Naive B cell (primary cell): ENCODE data around the gene KAT2A. TPM values are rescaled to one million over a fixed set of nuclear protein-coding genes. Genes with fewer than 3 reads are reported as not detected.
"Not testable (repeated sequence)": the region's sequence is repeated elsewhere in the genome, so short reads cannot be mapped to it uniquely, and the experiment has no call there.

Experiments used
- ATAC-seq, 2 donors: fragments of 150-1000 bp; cut with Tn5 transposase; 2 replicates each; pipeline ENCODE4 v1.10.0; 2021; ENCODE audit warnings: low read depth in 2 of 2, mild to moderate bottlenecking in 2 of 2, moderate library complexity in 2 of 2
- DNase-seq: peaks from one replicate; pipeline ENCODE4 v3.0.0; 2022
- H3K27ac Mint-ChIP-seq, 6 donors: one replicate each; pipeline ENCODE4 v1.8.0; 2020 to 2022; ENCODE audit warnings: mild to moderate bottlenecking in 6 of 6, mixed read lengths in 6 of 6, moderate library complexity in 5 of 6, inconsistent platforms in 2 of 6
- H3K27me3 Mint-ChIP-seq, 3 donors: one replicate each; pipeline ENCODE4 v1.8.0; 2021 to 2022; ENCODE audit warnings: mixed read lengths in 3 of 3, mild to moderate bottlenecking in 1 of 3
- H3K36me3 Mint-ChIP-seq, 2 donors: one replicate each; pipeline ENCODE4 v1.8.0; 2020 to 2022; ENCODE audit warnings: mixed read lengths in 2 of 2, inconsistent platforms in 1 of 2, mild to moderate bottlenecking in 1 of 2
- H3K4me1 Mint-ChIP-seq, 3 donors: one replicate each; pipeline ENCODE4 v1.8.0; 2020 to 2022; ENCODE audit warnings: mixed read lengths in 3 of 3, inconsistent platforms in 1 of 3, mild to moderate bottlenecking in 1 of 3, moderate library complexity in 1 of 3
- H3K4me3 Mint-ChIP-seq, 8 donors: one replicate each; pipeline ENCODE4 v1.8.0; 2020 to 2022; ENCODE audit warnings: mild to moderate bottlenecking in 8 of 8, mixed read lengths in 8 of 8, moderate library complexity in 8 of 8, inconsistent platforms in 2 of 8
- H3K9me3 Mint-ChIP-seq, 7 donors: one replicate each; pipeline ENCODE4 v1.8.0; 2020 to 2022; ENCODE audit warnings: mixed read lengths in 7 of 7, mild to moderate bottlenecking in 5 of 7, inconsistent platforms in 2 of 7, moderate library complexity in 1 of 7
- polyA plus RNA-seq, 6 donors: library from polyadenylated mRNA; unstranded; fragments of 300-500 nt; fragmentation: Illumina TruSeq; gene quantifications; one replicate each; pipeline ENCODE4 v1.2.3, GENCODE V29; 2021; ENCODE audit warnings: low read depth in 6 of 6

The KAT2A gene
- polyA plus RNA-seq, 6 donors from 2014 or later = 5.0 to 13.5 (median 10.1) TPM

DNA sequence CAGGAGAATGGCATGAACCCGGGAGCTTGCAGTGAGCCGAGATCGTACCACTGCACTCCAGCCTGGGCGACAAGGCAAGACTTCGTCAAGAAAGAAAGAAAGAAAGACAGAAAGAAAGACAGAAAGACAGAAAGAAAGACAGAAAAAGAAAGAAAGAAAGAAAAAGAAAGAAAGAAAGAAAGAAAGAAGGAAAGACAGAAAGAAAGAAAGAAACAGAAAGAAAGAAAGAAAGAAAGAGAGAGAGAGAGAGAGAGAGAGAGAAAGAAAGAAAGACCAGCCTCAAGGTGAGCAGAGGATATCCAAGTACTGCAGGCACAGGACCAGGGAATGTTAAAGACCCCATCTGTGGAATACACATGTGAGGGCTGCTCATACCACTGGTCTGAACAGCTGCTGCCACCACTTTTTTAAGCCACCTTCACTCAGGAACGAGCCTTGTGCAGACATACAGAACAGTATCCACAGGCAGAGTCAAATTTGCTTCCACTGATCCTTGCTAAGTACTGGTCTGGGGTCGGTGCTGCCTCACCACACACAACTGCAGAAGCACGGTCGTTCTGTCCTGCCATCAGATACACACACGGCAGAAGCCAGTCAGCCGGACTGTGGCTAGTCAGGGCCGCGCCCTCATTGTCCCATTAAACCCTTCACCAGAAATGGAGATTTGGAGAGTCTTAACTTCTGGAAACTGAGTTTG, 25.9 kb upstream of the KAT2A start:
- peaks cover 27 to 49% (median 38%) of the 10 kb centered on the region in 3 donors for H3K4me1 Mint-ChIP-seq
- no peak for DNase-seq
- H3K27ac Mint-ChIP-seq = peak overlapping the region in 3 of 6 donors; percentile 77 to 91 (median 81)
- peaks cover 6 to 14% of the 10 kb centered on the region in 2 donors for H3K36me3 Mint-ChIP-seq
- no peaks in the 10 kb centered on the region for H3K9me3 Mint-ChIP-seq
- H3K27me3 Mint-ChIP-seq = no peaks in the 10 kb centered on the region
- no peak for ATAC-seq
- H3K4me3 Mint-ChIP-seq = peak overlapping the region in 1 of 8 donors; percentile 43

DNA sequence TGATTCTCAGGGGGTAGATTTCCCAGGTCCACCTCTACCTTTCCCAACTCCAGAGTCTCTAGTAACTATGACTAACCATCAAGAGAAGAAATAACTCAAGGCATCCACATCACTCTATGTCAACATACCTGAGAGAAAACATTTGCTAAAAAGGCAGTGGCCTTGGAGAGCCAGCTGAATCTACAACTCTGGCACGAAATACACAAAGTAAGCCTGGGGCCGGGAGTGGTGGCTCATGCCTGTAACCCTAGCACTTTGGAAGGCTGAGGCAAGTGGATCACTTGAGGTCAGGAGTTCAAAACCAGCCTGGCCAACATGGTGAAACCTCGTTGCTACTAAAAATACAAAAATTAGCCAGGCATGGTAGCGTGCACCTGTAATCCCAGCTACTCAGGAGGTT, 22.0 kb upstream of the KAT2A start:
- H3K27me3 Mint-ChIP-seq, ATAC-seq, H3K9me3 Mint-ChIP-seq, DNase-seq, H3K4me3 Mint-ChIP-seq: not testable (repeated sequence)
- H3K36me3 Mint-ChIP-seq = peaks cover 6 to 14% of the 10 kb centered on the region in 2 donors
- H3K4me1 Mint-ChIP-seq = peaks cover 30 to 57% (median 57%) of the 10 kb centered on the region in 3 donors
- H3K27ac Mint-ChIP-seq = peak overlapping the region in 2 of 6 donors; percentile 13 to 38

DNA sequence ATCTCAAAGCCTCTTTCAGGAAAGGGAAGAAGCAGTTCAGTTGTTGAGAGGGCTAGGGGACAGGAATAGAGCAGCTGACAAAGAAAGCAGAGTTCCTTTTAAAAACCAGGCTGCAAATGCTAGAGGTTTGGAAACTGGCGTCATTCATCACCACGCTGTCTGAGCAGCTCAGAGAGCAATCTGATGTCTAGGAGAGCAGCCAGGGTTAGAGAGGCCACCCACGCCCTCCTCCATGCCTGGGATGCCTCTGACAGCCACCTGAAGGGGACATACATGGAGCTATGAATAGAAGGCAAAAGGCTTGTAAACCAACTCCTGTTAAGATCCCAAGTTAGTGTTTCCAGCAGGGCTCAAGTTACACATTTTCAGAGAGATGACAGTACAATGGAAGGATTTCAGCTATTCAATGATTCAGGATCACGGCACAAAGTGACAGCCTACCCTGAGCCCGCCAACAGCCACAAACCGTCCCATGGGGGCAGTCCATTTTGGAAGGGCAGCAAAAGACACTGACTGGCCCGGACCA, 21.3 kb upstream of the KAT2A start:
- peak overlapping the region in 1 of 6 donors; percentile 66 for H3K27ac Mint-ChIP-seq

DNA sequence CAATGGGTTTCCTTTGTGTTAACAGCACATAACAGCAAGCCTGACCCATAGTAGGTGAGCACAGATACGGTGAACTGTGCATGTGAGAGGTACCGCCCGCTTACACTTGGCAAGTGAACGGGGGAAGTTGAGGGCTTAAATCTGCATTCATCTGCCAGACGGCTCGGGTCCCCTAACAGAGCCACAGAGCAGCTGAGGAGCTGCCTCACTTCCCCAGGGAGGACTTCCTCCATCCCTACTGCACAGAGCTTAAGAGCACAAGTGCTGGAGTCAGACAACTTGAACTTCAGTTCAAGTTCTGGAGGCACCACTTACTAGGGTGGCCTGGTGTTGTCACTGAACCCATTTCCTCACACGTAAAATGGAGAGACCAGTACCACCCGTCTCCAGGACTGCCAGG, 20.2 kb upstream of the KAT2A start:
- no peak for DNase-seq
- no peak overlapping the region for H3K27ac Mint-ChIP-seq
- no peak for ATAC-seq
- no peaks in the 10 kb centered on the region for H3K9me3 Mint-ChIP-seq
- H3K27me3 Mint-ChIP-seq = no peaks in the 10 kb centered on the region
- H3K4me1 Mint-ChIP-seq = peaks cover 27 to 63% (median 54%) of the 10 kb centered on the region in 3 donors
- H3K4me3 Mint-ChIP-seq = peak overlapping the region in 1 of 8 donors; percentile 18
- H3K36me3 Mint-ChIP-seq = peaks cover 0 to 6% of the 10 kb centered on the region in 2 donors

More for the DNA sequence above, 21.3 kb upstream of the KAT2A start:
- no peak for DNase-seq
- Mint-ChIP-seq H3K27me3 (no peaks in the 10 kb centered on the region), H3K36me3 (peaks cover 6 to 10% of the 10 kb centered on the region in 2 donors), H3K4me3 (no peak overlapping the region), H3K9me3 (no peaks in the 10 kb centered on the region), H3K4me1 (peaks cover 30 to 59% (median 57%) of the 10 kb centered on the region in 3 donors)
- ATAC-seq = no peak

DNA sequence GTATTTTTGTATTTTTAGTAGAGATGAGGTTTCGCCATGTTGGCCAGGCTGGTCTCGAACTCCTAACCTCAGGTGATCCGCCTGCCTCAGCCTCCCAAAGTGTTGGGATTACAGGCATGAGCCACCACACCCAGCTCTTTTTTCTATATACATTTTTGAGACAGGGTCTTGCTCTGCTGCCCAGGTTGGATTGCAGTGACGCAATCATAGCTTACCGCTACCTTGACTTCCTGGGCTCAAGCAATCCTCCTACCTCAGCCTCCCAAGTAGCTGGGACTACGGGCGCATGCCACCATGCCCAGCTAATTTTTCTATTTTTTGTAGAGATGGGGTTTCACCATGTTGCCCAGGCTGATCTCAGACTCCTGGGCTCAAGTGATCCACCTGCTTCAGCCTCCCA, 19.5 kb upstream of the KAT2A start:
- Mint-ChIP-seq H3K4me1 (peaks cover 32 to 70% (median 61%) of the 10 kb centered on the region in 3 donors), H3K4me3 (peak overlapping the region in 1 of 8 donors; percentile 18), H3K27ac (peak overlapping the region in 3 of 6 donors; percentile 24 to 39 (median 37)), H3K36me3 (peaks cover 0 to 10% of the 10 kb centered on the region in 2 donors)
- not testable (repeated sequence) for H3K9me3 Mint-ChIP-seq, ATAC-seq, H3K27me3 Mint-ChIP-seq, DNase-seq

DNA sequence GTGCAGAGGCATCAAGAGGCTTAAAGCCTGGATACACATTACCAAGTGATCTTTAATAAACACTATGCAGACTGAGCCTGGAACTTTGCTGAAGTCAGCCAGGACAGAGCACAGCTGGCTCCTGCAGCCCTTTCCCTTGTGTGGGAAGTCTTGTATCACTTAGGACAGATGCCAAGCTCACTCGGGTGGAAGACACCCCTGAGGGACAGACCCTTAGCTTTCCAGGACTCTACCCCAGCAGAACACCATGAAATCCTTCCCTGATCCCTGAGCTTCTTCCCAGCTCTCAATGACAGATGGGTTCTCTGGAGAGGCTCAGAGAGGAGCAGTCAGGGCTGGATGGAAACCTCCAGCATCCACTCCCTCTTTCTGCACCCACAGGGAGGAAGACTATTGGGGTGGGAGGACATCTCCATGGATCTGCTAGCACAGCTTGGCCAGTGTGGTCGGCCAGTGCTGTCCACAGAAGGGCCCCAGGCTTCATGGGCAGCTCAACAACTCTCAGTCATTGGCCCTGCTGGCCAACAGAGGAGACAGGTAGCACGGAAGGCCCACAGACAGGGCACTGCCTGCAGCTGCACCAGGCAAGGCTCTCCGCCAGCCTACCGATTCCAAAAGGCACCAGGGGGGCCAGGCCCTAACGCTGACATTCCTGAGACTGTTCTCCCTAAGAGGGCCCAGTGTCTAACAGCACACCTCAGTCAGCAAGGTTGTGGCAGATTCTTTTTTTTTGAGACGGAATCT, 17.8 kb upstream of the KAT2A start:
- Mint-ChIP-seq H3K27me3 (no peaks in the 10 kb centered on the region), H3K27ac (peak overlapping the region in 3 of 6 donors; percentile 34 to 83 (median 57)), H3K4me1 (peaks cover 40 to 82% (median 67%) of the 10 kb centered on the region in 3 donors), H3K4me3 (no peak overlapping the region), H3K36me3 (peaks cover 0 to 11% of the 10 kb centered on the region in 2 donors), H3K9me3 (no peaks in the 10 kb centered on the region)
- DNase-seq = no peak
- ATAC-seq = no peak

DNA sequence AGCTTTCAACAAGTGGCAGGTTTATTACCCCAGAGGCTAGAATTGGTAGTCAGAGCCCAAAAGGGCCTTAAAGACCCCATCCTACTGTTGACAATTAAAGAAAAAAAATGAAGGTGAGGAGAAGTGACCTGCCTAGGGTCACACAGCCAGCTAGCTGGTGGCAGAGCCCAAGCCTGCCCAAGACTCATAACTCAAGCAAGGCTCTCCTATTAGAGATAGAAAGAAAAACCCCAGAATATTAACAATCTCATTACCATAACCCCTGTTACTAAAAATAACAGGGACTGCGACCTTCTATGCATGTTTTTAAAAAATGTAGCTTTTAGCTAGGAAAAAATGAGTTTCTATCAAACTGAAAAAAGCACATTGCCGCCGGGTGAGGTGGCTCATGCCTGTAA, 15.5 kb upstream of the KAT2A start:
- no peaks in the 10 kb centered on the region for H3K9me3 Mint-ChIP-seq
- H3K27ac Mint-ChIP-seq = peak overlapping the region in 4 of 6 donors; percentile 63 to 93 (median 84)
- peaks cover 0 to 5% of the 10 kb centered on the region in 2 donors for H3K36me3 Mint-ChIP-seq
- H3K4me1 Mint-ChIP-seq = peaks cover 55 to 88% (median 76%) of the 10 kb centered on the region in 3 donors
- H3K4me3 Mint-ChIP-seq = peak overlapping the region in 2 of 8 donors; percentile 47 to 58
- DNase-seq (no peak), ATAC-seq (no peak)
- no peaks in the 10 kb centered on the region for H3K27me3 Mint-ChIP-seq

DNA sequence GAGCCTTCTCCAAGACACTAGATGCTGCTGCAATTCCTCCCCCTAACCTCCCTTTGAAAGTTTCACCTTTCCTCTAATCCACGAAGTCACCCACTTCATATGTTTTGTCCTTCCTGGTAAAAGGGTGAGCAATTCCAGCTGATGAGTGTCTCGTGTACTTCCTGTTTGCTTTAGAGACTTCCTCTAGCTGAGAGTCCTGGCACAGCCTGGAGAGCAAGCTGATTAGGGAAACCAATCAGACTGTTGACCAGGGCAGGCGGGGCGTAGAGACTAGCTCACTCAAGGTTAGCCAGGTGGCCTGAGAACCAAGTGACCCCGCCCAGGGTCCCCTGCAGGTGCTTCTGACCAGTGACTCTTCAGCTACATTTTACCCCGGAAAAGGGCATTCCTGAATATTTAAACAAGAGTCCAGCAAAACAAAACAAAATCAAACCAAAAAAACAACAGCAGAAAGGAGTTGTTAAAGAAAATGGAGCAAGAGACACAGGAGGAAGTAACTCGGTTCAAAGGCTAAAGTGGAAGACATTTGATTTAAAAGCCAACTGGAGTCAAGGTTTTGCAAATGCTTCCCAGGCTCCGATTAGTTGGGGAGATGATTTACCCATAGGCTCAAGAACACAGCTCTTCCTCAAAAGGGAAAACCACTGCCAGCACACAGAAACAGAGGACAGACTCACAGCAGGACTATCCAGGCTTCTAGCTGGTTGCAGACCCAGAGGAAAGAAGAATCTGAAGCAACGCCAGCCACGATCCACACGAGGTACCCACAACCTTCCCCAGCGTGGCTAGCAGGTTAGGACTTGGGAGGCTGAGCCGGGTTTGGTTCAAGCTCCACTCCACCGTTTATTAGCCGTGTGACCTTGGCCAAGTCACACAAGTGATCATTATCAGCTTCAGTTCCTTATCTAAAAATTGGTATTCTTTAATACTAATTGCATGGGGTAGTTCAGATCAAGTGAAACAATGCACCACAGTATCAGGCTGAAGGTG, 14.8 kb upstream of the KAT2A start:
- Mint-ChIP-seq H3K27ac (peak overlapping the region; percentile 58 to 97 (median 88)), H3K4me3 (peak overlapping the region in 6 of 8 donors; percentile 18 to 71 (median 57)), H3K9me3 (no peaks in the 10 kb centered on the region), H3K27me3 (no peaks in the 10 kb centered on the region), H3K36me3 (peaks cover 0 to 5% of the 10 kb centered on the region in 2 donors), H3K4me1 (peaks cover 58 to 88% (median 76%) of the 10 kb centered on the region in 3 donors)
- ATAC-seq (no peak), DNase-seq (no peak)

DNA sequence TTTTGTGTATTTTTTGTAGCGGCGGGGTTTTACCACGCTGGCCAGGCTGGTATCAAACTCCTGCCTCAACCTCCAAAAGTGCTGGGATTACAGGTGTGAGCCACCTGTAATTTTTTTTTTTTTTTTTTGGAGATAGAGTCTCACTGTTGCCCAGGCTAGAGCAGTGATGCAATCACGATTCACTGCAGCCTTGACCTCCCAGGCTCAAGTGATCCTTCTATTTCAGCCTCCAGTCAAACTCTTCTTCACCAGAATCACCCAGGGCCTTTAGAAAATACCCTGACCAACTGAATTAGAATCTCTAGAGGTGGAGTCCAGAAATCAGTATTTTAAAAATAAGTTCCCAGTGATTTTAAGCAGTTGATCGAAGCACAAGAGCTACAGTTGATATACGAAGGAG, 14.0 kb upstream of the KAT2A start:
- Mint-ChIP-seq H3K9me3 (no peaks in the 10 kb centered on the region), H3K27me3 (no peaks in the 10 kb centered on the region), H3K4me3 (peak overlapping the region in 2 of 8 donors; percentile 15 to 61), H3K4me1 (peaks cover 63 to 93% (median 82%) of the 10 kb centered on the region in 3 donors), H3K36me3 (peaks cover 0 to 5% of the 10 kb centered on the region in 2 donors), H3K27ac (peak overlapping the region in 3 of 6 donors; percentile 85 to 93 (median 91))
- DNase-seq (no peak), ATAC-seq (no peak)

DNA sequence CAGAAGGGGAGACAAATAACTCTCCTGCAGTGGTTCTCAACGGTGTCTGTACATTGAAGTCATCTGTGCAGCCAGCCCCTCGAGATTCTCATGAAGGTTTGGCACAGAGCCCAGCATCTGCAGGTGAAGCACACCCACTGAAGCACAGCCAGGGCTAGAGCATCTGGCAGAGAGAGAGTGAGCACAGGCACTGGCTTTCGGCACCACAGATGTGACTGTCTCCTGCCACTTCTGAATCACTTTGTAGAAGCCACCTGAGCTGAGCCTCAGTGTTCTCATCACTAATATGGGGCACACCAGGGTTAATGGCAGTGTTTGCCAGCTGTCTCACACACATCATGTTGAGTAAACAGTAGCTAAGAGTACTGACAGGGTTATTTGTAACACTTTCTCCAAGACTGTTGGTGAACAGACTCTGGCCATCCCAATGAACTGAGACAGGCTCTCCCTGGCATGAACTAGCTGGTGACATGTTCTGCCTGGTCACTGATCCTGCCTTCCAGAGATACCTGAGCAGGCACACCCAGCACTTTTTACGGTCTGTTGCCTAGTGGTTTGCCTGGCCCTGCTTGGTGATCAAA, 12.4 kb upstream of the KAT2A start:
- no peaks in the 10 kb centered on the region for H3K9me3 Mint-ChIP-seq
- no peaks in the 10 kb centered on the region for H3K27me3 Mint-ChIP-seq
- H3K27ac Mint-ChIP-seq = peak overlapping the region; percentile 74 to 99 (median 94)
- peaks cover 0 to 5% of the 10 kb centered on the region in 2 donors for H3K36me3 Mint-ChIP-seq
- ATAC-seq (peak; percentile 93 to 94), DNase-seq (peak; percentile 83)
- peak overlapping the region; percentile 59 to 93 (median 76) for H3K4me3 Mint-ChIP-seq
- peaks cover 58 to 83% (median 67%) of the 10 kb centered on the region in 3 donors for H3K4me1 Mint-ChIP-seq

DNA sequence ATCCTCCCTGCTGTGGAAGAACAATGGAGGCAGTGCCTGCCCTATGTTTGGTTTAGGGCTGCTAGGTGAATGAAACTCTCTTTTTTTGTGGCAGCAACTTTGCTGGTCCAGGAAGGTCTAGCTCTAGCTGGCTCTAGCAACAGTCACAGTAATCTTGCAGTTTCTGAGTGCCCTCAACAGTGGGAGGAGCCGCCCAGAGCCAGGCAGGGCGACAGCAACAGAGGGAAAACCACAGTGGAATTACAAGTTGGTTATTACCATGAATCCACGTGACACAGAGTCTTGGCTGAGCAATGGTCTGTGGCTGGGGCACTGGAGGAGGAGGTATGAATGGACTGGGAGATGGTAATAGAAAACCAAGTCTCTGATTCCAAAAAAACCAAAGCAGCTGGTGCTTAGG, 11.8 kb upstream of the KAT2A start:
- Mint-ChIP-seq H3K36me3 (peaks cover 0 to 5% of the 10 kb centered on the region in 2 donors), H3K4me1 (peaks cover 55 to 76% (median 61%) of the 10 kb centered on the region in 3 donors), H3K27me3 (no peaks in the 10 kb centered on the region), H3K9me3 (no peaks in the 10 kb centered on the region), H3K27ac (peak overlapping the region; percentile 74 to 99 (median 94)), H3K4me3 (peak overlapping the region; percentile 59 to 93 (median 76))
- ATAC-seq = peak; percentile 36 to 43
- no peak for DNase-seq

DNA sequence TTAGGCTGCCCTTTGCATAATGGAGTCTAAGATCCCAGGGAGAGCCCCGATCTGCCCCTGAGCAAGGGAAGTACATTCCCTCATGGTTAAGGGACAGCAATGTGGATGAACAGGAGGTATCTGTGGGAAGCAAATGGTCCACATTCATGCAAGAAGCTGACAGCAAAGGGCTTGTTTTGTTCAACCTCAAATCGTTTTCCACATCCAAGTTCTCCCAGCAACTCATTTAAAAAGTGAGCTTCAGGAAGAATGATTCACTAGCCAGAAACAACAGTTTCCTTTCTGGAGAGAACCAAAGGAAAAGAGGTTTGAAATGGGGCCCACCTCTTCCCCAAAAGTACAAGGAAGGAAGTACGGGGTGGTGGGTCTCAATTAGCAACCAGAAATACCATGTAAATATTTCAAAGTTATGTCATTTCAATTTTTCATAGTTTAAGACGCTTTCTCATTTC, 10.8 kb upstream of the KAT2A start:
- peaks cover 5% of the 10 kb centered on the region in 2 donors for H3K36me3 Mint-ChIP-seq
- DNase-seq = no peak
- no peak for ATAC-seq
- no peaks in the 10 kb centered on the region for H3K27me3 Mint-ChIP-seq
- no peaks in the 10 kb centered on the region for H3K9me3 Mint-ChIP-seq
- peak overlapping the region; percentile 74 to 99 (median 94) for H3K27ac Mint-ChIP-seq
- peak overlapping the region; percentile 19 to 93 (median 76) for H3K4me3 Mint-ChIP-seq
- H3K4me1 Mint-ChIP-seq = peaks cover 53 to 71% (median 56%) of the 10 kb centered on the region in 3 donors
